Aorta (tissue), 5 donors: Measurements from ENCODE around the gene PHACTR2. TPM values are rescaled to one million over a fixed set of nuclear protein-coding genes. Genes with fewer than 3 reads are reported as not detected.
A peak's percentile ranks its signal among the peaks of the same experiment; 100 is the strongest.

ENCODE experiments used
- ATAC-seq: fragments of 200-7000 bp; cut with Tn5 transposase; one replicate; pipeline ENCODE4 v1.9.1; 2022; ENCODE audit warnings: moderate library complexity; ENCODE audit not compliant: low FRiP score
- DNase-seq, 2 donors: peaks; one replicate each; pipeline ENCODE4 v3.0.0-alpha.2; 2020
- H3K27ac ChIP-seq, 2 donors: one replicate each; pipeline ENCODE4 v1.5.1; 2013; ENCODE audit warnings: low read length in 2 of 2, mild to moderate bottlenecking in 2 of 2, moderate library complexity in 2 of 2, control low read depth in 1 of 2, inconsistent platforms in 1 of 2, low read depth in 1 of 2
- H3K27me3 ChIP-seq, 2 donors: one replicate each; pipeline ENCODE4 v1.6.1; 2013; ENCODE audit warnings: control low read depth in 1 of 2, low read length in 1 of 2, mild to moderate bottlenecking in 1 of 2, moderate library complexity in 1 of 2; ENCODE audit not compliant: insufficient read depth in 2 of 2, control insufficient read depth in 1 of 2
- H3K36me3 ChIP-seq, 2 donors: one replicate each; pipeline ENCODE4 v1.6.1; 2013; ENCODE audit warnings: control low read depth in 1 of 2, low read length in 1 of 2, mild to moderate bottlenecking in 1 of 2; ENCODE audit not compliant: insufficient read depth in 2 of 2, control insufficient read depth in 1 of 2
- H3K4me1 ChIP-seq, 2 donors: one replicate each; pipeline ENCODE4 v1.6.1; 2013; ENCODE audit warnings: low read length in 2 of 2, control low read depth in 1 of 2, mild to moderate bottlenecking in 1 of 2, moderate library complexity in 1 of 2; ENCODE audit not compliant: insufficient read depth in 2 of 2, control insufficient read depth in 1 of 2
- H3K4me3 ChIP-seq, 2 donors: one replicate each; pipeline ENCODE4 v1.5.1; 2013; ENCODE audit warnings: low read length in 2 of 2, control low read depth in 1 of 2, mild to moderate bottlenecking in 1 of 2
- H3K9me3 ChIP-seq: one replicate; pipeline ENCODE4 v1.6.1; 2013; ENCODE audit warnings: mild to moderate bottlenecking, low read length; ENCODE audit not compliant: control insufficient read depth
- WGBS, 2 donors: extraction: QIAGEN DNeasy Blood & Tissue Kit; methylation state at CpG; one replicate each; pipeline ENCODE4 v1.1.7; 2013; 5-methylcytosine and 5-hydroxymethylcytosine counted together
- intact Hi-C, 2 donors: fragments of 100-400 bp; cut with DNase I; formaldehyde crosslinking; loops; one replicate each; pipeline versions ENCODE4 v1.14.2 to v1.15.0; 2022
- polyA plus RNA-seq, 2 donors: library from polyadenylated mRNA; stranded (reverse); fragments of 200-250 nt; gene quantifications; one replicate each; pipeline ENCODE4 v1.2.3, GENCODE V29; 2013
- total RNA-seq, 2 donors: library from RNA; stranded (reverse); fragmentation: NEBNext Ultra II Directional; extraction: Animal tissue kit (Norgen Biotek cat#: 25700); gene quantifications; one replicate each; pipeline ENCODE4 v1.2.1, GENCODE V29; 2021
- donor health status: healthy with polysubstance abuse.
- donor health status: Bipolar disorder and iron deficiency.
- donor health status: DM: no; HTN: no; CAD: no.
- donor health status: DM: no; HTN: no; CAD: no.
- donor health status: DM: yes; HTN: yes; CAD: no.

PHACTR2 gene
- total and polyA plus RNA-seq, 4 donors: 15.3 to 96.8 (median 51.2) TPM

DNA sequence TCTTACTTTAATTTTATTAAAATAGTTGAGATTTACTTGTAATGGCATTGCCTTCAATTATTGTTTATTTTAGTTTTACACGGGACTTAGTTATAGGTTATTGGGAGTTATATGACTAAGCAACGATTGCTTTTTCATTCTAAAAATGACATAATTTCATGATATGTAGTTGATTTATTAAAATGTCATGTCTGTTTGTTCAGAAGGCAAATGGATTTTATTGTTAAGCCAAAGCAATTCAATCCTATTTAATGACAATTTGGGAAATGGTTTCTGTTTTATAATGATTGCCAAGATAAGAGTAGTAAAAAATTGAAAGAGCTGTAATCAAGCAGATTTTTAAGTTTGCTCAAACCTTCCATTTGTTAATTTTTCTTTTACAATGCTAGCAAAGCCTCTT, 74.7 kb downstream of the PHACTR2 start:
- Histone ChIP-seq H3K4me3 (no peak overlapping the region), H3K4me1 (peaks cover 0 to 9% of the 10 kb centered on the region in 2 donors), H3K27me3 (no peaks in the 10 kb centered on the region), H3K27ac (no peak overlapping the region), H3K36me3 (no peaks in the 10 kb centered on the region), H3K9me3 (no peaks in the 10 kb centered on the region)
- intact Hi-C loops: no loop called here
- 67 to 77% methylated on average over 2 of the region's 2 CpGs for WGBS, 2 donors
- DNase-seq (no peak), ATAC-seq (no peak)

DNA sequence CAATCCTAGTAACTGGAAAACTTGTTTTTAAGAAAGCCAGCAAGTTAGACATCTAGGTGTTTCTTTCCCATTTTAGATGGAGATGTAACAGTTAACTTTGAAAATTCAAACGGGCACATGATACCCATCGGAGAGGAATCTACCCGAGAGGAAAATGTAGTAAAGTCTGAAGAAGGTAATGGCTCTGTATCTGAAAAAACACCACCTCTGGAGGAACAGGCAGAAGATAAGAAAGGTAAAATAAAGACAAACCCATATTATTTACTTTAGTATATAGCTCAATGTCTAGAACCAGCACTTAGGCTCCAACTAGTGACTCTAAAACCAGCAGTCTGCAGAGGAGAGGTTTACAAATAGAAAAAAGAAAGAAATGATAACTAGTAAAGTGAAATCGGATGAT, 75.9 kb downstream of the PHACTR2 start:
- Histone ChIP-seq H3K9me3 (no peaks in the 10 kb centered on the region), H3K4me1 (peaks cover 0 to 9% of the 10 kb centered on the region in 2 donors), H3K4me3 (no peak overlapping the region), H3K36me3 (peaks cover 0 to 3% of the 10 kb centered on the region in 2 donors), H3K27ac (no peak overlapping the region), H3K27me3 (no peaks in the 10 kb centered on the region)
- ATAC-seq: no peak
- intact Hi-C loops: no loop called here
- no peak for DNase-seq
- WGBS, 2 donors: 32 to 39% methylated on average over 4 of the region's 4 CpGs

DNA sequence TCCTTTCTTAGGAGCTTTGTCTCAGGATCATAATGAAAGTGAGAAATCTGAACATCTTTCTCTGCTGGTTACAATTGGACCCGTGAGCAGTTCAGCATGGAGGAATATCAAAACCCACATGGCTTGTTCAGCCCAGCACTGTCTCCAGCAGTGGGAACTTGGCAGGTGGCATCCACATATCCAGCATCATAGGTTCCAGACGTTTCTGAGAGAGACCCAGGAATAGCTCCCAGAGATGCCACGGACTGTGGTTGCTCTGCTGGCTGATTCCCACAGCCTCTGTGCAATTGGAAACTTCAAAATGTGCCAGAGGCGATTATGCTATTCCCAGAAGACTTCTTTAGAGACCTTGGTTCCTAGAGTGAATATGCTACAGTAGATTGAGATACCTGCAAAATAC, 76.4 kb downstream of the PHACTR2 start:
- Histone ChIP-seq H3K4me3 (peak overlapping the region in 1 of 2 donors; percentile 64), H3K36me3 (peaks cover 0 to 3% of the 10 kb centered on the region in 2 donors), H3K9me3 (no peaks in the 10 kb centered on the region), H3K27me3 (no peaks in the 10 kb centered on the region), H3K27ac (peak overlapping the region in 1 of 2 donors; percentile 64), H3K4me1 (peaks cover 0 to 9% of the 10 kb centered on the region in 2 donors)
- DNase-seq (no peak), ATAC-seq (no peak)
- 4 to 7% methylated on average over 4 of the region's 4 CpGs for WGBS, 2 donors
- intact Hi-C loops: no loop called here

DNA sequence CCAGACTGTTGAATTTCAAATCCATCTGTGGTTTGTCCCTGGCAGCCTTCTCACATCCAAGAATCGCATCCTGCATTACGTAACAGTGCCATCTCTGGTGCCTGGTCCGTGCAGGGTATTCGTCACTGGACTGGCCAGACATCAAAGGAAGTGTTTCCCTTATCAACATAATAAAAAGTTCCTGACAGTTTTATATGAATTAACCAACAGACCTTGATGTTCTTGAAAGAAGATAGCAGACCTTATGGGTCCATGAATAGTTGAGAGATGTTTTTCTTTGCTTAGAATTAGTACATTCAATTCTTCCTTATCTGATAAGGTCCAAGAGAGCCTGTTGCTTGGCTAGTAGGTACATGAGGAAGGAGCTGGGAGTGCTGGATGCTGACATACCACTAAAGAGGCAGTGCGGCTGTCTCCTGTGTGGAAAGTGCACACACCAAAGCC, 77.6 kb downstream of the PHACTR2 start:
- Histone ChIP-seq H3K4me3 (no peak overlapping the region), H3K36me3 (peaks cover 0 to 5% of the 10 kb centered on the region in 2 donors), H3K9me3 (no peaks in the 10 kb centered on the region), H3K4me1 (peaks cover 0 to 12% of the 10 kb centered on the region in 2 donors), H3K27me3 (no peaks in the 10 kb centered on the region), H3K27ac (peak overlapping the region in 1 of 2 donors; percentile 67)
- DNase-seq: no peak
- intact Hi-C loops: no loop called here
- WGBS, 2 donors: 11 to 18% methylated on average over 5 of the region's 5 CpGs
- ATAC-seq: no peak

DNA sequence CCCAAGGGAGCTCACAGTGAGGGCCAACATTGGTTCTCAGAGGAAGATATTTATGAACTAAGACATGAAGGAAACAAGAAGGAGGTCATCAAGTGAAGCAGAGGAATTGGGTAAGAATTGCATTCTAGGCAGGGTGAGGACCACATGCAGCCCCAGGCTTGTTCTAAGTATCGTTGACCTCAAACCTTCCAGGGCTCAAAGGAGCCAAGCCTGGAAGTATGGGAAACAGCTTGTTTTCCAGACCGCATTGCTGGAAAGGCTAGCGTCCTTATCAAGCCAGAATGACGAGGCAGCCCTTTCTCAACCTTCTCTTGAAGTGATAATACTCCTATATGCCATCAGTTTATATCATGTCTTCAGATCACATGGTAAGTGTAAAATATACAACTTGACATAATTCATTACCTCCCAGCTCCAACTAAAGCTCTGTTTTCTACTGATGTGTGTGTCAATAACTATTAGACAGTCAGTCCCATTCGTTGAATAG, 79.6 kb downstream of the PHACTR2 start:
- Histone ChIP-seq H3K4me1 (peaks cover 0 to 10% of the 10 kb centered on the region in 2 donors), H3K27me3 (no peaks in the 10 kb centered on the region), H3K36me3 (peaks cover 0 to 6% of the 10 kb centered on the region in 2 donors), H3K9me3 (no peaks in the 10 kb centered on the region), H3K27ac (no peak overlapping the region), H3K4me3 (no peak overlapping the region)
- WGBS, 2 donors: 93 to 96% methylated on average over 5 of the region's 5 CpGs
- intact Hi-C loops: no loop called here
- ATAC-seq: no peak
- no peak for DNase-seq

DNA sequence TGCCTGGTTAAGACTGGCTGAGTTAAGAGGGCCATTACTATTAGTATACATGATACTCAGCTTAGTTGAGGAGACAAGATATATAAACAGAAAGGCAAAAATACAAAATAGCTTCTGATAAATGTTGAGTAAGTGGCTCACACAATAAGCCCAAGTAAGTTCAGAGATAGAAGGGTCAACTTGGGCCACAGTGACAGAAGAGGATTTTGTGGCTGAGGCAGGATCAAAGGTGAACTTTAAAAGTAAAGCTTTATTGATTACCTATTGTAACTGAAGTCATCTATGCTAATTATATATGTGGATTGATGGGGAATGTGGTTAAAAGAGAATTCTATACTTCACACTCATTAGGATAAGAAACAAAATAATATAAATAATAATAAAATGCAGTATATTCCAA, 80.8 kb downstream of the PHACTR2 start:
- Histone ChIP-seq H3K27me3 (no peaks in the 10 kb centered on the region), H3K9me3 (no peaks in the 10 kb centered on the region), H3K4me1 (peaks cover 0 to 8% of the 10 kb centered on the region in 2 donors), H3K4me3 (no peak overlapping the region), H3K27ac (no peak overlapping the region), H3K36me3 (peaks cover 0 to 6% of the 10 kb centered on the region in 2 donors)
- no peak for ATAC-seq
- intact Hi-C loops: no loop called here
- DNase-seq: no peak

DNA sequence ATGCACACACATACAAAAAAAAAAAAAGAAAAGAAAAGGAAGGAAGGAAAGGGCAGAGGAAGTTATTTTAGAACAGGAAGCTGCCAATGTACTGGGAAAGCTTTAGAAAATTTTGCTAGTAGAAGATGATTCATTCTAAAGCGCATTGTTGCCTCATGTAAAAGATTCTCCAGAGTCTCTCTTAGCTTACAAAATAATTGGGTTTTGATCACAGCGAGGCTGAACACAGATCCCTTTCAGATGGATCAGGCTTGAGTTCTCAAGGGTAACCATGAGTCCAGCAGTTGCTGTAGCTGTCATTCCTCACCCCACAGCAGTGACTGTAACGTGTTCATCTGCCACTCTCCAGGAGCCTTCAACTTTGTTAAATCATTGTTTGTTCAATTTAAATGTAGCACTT, 81.9 kb downstream of the PHACTR2 start:
- DNase-seq (no peak), ATAC-seq (peak; percentile 7)
- Histone ChIP-seq H3K27me3 (no peaks in the 10 kb centered on the region), H3K4me3 (no peak overlapping the region), H3K36me3 (peaks cover 3 to 6% of the 10 kb centered on the region in 2 donors), H3K27ac (no peak overlapping the region), H3K4me1 (peaks cover 0 to 6% of the 10 kb centered on the region in 2 donors), H3K9me3 (no peaks in the 10 kb centered on the region)
- WGBS, 2 donors: 80 to 92% methylated on average over 3 of the region's 3 CpGs
- intact Hi-C loops: no loop called here

DNA sequence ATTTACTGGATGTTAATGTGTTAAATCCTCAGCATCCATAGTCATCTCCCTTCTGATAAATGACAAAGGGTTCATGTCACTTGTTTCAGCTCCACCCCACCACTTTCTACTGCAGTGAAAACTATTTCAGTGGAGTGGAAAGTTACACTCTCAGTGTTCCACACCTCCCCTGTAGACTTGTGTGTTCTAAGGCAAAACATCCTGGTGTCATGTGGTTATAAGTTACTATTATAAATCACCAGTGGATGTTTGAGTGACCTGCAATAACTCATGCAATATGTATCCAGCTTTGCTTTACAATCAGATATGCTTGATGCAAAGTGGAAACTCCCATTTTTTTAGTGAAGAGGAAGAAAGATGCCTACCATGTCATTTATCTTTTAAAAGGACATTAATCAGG, 83.3 kb downstream of the PHACTR2 start:
- no peak overlapping the region for H3K27ac ChIP-seq
- H3K36me3 ChIP-seq: peaks cover 3 to 8% of the 10 kb centered on the region in 2 donors
- no peak overlapping the region for H3K4me3 ChIP-seq
- DNase-seq (no peak), ATAC-seq (no peak)
- H3K9me3 ChIP-seq: no peaks in the 10 kb centered on the region
- H3K27me3 ChIP-seq: no peaks in the 10 kb centered on the region
- H3K4me1 ChIP-seq: peaks cover 0 to 4% of the 10 kb centered on the region in 2 donors
- intact Hi-C loops: no loop called here

DNA sequence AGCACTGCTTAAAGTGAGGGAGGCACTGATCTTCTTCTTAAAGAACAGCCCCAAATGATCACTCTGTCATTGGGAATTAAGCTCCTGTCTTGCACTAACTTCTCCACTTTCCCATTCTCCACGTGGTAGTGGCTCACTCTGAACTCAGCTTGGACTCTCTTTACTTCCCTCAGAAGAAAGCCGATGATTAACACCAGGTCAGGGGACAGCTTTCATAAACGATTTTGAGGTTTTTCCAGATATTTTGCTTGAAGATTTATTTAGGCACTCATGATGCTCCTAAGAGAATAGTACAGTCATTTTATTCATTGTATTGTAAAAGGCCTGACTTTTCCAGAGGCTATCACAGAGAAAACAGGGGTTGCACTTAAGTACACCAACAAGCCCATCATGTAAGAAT, 84.4 kb downstream of the PHACTR2 start:
- no peak for ATAC-seq
- no peaks in the 10 kb centered on the region for H3K27me3 ChIP-seq
- H3K4me1 ChIP-seq: peaks cover 0 to 4% of the 10 kb centered on the region in 2 donors
- peaks cover 3 to 8% of the 10 kb centered on the region in 2 donors for H3K36me3 ChIP-seq
- WGBS, 2 donors: 74 to 77% methylated on average over 3 of the region's 3 CpGs
- H3K9me3 ChIP-seq: no peaks in the 10 kb centered on the region
- no peak overlapping the region for H3K27ac ChIP-seq
- intact Hi-C loops: no loop called here
- no peak for DNase-seq
- H3K4me3 ChIP-seq: no peak overlapping the region
